Measurements from ENCODE around the gene POLA1.

POLA1 gene

DNA sequence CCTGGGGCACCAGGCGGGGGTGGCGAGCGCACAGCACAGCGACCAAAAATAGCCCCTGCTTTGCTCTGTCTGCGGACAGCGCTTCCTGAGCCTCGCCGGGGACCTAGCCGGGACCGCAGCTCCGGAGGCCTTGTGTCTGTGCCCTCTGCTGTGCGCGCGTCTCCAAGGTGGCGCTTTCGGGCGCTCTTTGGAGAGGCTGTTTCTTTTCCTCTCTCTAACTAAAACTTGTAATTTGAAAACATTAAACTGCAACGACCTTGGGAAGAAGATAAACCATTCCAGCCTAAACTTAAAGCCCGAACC is 318.7 kb downstream of the POLA1 start:
- DNase-seq = no peak

DNA sequence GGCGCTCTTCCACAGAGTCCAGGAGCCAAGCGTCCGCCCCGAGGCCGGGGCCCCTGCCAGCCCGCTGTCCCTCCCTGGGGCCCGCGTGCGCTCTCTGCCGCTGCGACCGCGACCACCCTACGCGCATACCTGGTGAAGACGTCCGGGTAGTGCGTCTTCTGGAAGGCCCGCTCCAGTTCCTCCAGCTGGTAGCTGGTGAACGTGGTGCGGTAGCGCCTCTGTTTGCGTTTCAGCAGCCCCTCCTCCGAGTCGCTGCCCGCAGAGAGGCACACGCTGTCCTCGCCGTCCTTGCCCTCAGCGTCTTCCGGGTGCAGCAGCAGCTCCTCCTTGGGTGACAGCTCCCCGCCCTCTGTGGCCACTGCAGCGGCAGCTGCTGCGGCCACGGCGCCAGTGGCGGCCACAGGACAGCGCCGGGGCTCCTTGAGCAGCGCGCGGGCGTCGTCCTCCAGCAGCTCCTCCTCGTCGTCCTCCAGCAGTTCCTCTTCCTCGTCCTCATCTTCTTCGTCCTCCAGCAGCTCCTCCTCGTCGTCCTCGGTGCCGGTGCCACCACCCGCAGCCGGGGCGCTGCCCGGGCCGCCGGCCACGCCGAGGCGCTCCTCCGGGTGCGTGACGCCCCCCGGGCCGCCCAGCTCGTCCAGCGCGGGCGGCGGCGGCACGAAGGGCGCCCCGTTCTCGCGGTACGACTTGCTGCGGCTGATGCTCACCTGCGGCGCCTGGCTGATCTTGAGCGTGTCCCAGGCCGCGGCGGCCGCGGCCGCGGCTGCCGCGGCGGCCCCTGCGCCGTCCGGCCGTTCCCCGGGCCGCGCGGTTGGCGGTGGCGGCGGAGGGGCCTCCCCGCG is 319.3 kb downstream of the POLA1 start:
- DNase-seq = no peak

DNA sequence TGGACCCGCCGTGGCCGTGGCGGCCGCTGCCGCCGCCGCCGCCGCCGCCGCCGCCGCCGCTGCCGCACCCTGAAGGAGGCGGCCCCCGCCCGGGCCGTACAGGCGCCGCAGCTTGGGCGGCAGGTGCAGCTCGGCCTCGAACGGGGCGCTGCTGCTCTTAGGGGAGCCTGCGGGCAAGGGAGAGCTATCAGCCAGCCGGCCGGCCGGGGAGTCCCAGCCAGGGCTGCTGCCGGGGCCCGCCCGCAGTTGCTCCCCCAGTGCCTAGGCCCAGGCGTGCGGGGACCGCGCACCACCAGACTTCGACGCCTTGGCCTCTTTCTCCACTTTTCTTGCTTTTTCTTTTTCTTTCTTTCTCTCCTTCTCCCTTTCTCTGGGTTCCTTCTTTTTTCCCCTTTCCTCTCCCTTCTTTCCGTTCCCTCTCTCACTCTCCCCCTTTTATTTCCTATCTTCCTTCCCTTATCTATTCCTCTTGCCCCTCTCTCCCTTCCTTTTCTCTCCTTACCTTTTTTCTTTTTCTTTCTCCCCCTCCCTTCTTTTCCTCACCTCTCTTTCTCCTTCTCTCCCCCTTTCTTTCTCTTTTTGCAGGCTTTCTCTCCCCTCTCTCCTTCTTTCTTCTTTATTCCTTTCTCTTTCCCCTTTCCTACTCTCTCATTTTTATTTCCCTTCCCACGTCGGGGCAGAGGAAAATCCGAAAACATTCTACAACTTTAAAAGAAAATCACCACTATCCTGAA is 320.1 kb downstream of the POLA1 start:
- no peak for DNase-seq

DNA sequence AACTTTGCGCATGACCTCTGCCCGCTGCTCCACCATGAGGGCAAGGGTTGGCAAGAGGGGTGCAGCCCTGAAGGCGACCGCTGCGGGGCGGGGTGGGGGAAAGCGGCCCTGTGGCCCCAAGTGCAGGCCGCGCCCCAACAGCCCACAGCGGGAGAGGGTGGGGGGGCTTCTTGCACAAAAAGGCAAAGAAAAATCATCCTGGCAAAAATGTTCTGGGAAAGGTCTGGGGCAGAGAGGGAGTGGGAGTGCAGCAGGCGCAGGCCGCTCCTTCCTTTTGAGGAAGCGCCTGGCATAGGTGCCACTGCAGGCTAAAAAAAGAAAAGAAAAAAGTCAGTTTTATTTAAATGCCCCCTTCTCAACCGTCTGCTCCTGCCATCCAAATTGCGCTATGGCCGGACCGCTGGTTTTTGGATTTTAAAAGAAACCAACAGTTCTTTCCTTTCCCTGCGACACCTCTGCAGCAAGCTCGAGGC is 320.7 kb downstream of the POLA1 start:
- DNase-seq = no peak

DNA sequence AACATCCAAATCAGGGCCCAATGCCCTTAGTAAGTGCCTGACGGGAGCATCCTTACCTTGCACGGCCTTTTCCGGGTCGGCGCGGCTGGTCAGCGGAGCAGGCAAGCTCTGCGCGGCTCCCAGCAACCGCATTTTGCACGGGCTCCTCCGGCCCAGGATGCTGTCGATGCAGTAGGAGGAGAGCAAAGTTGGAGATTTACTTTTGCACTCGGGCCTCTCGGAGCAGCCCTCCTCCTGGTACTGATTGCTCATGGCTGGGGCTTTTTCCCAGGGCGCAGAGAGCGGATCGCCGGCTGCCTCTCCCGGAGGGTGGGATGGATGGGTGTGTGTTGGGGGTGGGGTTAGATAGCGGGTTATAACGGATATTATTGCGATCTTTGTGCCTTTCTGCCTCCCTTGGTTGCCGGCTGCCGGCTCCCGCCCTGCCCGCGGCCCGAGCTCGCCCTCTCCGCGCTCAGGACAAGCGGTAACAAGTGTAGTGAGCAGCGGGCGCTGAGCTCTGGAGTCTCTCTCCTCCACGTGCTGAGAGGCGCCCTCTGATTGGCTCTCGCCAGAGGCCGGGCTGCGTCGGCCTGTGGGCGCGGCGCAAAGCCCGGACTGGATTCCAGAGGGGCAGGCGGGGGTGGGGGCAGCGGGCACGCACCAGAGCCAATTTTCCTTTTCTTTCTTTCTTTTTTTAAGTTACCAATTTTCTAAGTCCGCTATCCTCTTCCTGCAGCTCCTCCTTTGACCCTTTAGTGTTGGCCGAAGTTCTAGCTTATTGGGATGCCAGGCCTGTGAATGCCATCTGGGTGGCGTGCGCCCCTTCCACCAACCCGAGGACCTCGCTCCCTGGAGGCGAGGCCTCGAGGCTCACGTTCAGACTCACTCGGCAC is 322.0 kb downstream of the POLA1 start, which contains the start of gene ARX:
ARX (minus strand) TSS at position 480 of the 875 bp plus-strand sequence; CDS start at position 252, 228 bp downstream.
- DNase-seq = no peak

DNA sequence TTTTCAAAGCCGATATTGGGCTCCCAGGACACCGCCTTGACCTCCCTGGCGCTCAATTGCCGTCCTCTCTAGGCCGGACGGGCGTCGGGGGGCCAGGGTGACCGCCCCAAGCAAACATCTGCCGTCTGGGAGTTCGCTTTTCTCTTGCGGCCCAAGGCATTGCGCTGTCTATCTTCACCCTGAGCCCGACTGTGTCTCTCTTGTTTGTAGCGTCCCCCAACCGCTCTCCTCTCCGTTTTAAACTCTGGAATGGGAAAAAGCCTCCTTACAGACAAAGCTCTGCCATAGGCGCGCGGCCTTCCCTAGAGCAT is 322.6 kb downstream of the POLA1 start:
- no peak for DNase-seq

DNA sequence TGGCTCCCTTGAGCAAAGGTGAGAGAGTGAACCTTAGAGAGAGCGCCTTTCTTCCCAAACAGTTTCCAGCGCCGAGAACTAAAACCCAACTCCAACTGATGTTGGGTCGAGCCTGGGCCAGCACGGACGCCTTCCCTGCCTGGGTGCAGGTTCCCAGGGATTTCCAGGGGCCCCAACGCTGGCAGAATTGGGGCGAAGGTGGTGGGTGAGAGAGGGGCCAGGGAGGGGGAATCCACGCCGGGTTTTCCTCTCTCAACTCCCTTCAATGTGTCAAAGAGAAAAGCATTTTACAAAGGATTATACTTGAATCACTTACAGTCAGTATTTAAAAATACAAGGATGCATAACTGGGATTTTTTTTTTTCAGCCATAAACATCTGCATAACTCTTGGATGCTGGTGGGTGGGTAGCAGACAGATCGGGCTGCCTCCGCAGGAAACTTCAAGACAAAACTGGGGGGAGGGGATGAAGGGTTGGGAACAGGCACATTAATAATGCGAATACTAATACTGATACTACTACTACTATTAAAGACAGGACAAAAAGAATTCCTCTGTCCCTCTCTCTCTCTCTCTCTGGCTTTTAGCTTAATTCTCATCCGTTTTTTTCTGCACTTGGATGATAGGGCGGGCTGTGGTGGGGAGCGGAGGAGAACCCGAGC is 323.4 kb downstream of the POLA1 start:
- DNase-seq = no peak

DNA sequence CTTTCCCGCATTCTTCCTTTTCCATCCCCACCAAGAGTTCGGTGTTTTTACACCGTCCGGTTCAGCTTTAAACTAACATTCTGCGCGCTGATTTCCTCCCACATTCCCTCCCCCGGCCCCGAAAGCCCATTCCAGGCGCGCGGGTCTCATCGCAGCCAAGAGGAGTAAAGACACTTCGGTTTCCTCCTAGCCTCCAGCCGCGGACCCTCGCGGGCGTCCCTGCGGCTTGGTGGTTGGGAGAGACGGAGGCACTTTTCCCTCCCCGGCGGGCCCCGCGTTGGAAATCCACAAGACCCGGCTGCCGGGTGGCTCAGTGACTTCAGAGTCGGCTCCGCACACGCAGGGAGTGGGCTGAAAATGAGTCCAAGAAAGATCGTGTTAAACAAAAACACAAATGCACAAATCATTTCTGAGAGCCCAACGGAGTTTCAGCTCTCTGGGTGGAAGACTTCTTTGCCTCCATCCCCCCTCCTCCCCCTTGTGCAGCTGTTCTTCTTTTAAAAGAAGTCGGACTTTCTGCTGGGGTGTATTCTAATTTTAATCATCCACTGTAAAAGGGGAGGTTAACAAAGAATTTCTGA is 324.0 kb downstream of the POLA1 start:
- DNase-seq = no peak

DNA sequence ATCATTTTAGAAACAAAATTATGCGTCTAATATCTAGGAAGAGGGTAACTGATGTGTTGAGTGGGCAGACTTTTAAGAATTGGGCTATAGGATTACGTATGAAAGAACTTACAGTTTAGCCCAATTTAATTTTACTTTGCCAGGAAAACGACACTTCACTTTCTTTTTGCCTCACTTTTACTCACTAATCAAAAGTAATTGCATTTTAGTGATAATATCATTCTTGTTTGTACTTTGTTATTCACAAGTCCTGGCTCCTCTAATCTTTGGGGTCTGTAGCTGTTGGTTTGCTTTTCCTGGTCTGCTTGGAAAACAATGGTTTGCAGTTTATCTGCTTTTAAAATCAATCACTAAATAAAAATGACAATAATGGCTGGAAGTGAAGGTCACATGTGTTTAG is 325.0 kb downstream of the POLA1 start:
- DNase-seq = no peak

DNA sequence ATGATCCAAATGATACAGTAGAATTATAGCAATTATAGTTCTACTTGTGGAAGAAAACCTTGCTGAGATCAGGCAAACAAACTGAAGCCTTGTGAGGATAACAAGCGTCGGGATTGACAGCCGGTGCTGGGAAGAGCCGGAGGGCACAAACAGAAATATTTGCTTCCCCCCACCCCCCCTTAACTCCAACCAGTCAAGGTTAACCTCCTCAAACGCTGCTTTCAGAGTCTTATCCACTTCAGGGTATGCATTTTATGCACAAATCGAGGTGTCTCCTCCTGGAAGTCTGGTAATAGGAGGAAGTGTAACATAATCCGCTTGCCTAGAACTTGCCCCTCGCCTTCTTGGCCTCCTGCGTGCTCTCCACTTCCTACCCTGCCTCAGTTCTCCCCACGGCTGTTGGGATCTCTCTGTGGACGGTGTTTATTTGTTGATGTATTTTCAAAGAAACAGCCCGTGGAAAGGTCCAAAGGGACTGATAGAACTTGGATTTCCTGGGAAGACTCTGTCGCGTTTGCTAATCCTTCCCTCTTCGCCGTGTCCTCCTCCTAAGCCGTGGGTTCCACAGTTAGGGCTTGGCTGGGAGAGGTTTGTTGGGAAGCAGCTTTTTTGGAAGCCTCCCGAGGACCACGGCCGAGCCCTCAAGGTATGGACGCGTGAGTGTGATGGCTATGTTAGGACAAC is 326.1 kb downstream of the POLA1 start:
- DNase-seq = no peak

DNA sequence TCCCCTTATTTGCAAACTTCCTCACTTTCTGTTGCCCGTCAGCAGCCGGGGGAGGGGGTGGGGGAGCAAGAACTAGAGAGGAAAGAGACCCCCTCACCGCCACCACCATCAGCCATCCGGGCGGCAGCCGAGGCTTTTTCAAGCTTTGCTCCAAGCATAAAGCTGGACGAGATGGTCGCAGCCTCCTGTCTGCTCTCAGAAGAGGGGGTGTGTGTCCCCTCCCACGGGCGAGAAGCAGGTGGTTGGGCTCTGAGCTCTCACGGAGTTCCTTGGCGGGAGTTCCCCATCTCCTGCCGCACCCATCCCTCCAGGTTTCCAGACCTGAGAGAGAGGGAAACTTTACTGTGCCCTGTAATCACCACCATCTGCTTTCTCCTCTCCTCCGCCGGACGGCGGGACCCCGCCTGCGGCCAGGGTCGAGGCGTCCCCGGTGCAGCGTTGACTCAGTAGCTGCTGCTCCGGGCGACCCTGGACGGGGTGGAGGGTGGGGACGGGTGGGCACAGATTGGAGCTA is 326.7 kb downstream of the POLA1 start:
- no peak for DNase-seq

DNA sequence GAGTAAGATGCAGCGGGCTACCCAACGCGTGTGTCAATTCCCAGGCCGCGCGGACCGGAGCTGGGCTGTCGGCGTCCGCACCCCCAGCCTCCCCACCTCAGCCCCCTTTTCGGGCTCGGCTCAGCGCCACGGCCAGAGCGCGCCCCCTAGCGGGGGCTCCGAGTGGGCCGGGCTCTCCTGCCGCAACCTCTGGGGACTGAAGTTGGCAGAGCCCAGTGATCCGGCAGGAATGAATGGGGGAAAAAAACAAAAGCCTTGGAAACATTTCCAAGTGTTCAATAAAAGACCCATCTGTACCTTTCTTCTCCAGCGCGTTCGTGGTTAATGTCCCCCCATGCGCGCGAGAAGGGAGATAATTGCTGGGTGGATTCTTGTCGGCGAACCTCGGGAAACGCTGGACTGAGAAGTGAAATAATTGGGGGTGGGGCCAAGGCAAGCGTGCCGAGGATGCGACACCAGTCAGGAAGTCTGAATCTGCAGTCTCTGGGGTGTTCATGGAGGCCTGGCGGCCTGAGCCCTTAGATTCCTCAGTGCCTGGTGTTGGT is 327.3 kb downstream of the POLA1 start:
- DNase-seq = no peak

DNA sequence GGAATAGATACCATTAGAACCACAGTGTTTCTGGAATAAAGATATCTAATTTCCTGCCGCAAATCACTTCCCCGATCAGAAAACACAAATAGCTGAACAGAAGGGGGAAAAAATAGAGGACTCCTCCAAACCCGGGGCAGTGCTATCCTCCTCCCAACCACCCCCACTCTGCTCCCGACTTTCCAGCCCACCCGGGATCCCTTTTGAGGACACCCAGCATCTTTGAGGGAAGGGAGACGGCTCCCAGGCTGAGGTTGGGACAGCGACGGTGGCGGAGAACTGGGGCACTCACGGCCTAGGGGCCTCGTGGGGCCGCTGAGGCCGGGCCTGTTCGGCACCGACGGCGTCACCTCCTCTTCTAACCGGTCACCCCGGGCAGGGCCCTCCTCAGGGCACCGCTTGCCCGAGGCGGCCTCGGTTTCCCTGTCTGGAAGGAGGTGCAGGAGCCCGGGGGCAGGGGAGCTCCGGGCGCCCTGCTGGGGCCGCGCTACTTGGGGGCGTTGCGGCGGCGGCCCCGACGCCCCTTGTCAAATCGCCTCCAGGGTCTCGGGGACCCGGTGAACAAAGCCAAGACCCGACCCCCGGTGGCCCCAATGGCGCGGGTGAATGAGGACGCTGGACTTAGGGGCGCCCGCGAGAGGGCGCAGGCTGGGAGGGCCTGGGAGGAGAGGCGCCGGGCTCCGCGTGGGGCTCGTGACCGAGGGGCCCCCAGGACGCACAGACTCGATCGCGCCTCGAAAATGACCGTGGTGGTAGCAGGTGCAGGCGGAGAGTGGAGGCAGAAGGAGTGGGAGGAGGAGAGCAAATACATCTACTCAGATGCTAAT is 329.0 kb downstream of the POLA1 start:
- no peak for DNase-seq

DNA sequence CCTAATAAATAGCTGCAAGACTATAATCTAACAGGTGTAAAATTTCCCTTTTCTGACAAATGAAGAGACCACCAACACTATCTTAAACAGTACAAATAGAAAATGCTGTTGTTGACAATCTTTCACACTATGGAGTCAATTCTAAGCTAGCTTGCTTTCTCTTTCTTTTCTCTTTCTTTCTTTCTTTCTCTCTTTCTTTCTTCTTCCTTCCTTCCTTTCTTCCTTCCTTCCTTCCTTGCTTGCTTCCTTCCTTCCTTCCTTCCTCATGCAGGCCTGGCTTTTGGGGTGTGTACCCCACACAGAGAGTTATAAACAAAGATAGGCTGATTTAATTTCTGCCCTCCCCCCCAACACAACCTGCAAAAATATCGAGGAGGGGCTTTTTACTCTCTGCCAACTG is 330.2 kb downstream of the POLA1 start:
- no peak for DNase-seq

DNA sequence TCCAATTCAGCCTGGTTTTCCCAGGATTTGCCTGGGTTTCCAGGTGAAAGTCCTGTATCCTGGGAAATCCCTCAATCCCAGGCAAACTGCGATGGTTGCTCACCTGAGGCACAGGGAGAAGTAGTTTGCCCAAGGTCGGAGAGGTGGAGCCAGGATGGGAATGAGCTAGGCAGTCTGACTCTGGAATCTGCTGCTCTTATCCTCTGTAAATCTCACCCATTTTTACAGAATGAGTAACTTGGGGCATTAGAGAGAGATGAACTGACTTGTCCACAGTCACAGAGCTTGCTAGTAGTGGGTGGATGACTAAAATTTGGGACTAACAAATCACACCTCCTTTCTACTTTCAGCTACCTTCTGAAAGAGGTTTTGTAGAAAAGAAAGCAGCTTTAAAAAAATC is 331.9 kb downstream of the POLA1 start:
- no peak for DNase-seq

DNA sequence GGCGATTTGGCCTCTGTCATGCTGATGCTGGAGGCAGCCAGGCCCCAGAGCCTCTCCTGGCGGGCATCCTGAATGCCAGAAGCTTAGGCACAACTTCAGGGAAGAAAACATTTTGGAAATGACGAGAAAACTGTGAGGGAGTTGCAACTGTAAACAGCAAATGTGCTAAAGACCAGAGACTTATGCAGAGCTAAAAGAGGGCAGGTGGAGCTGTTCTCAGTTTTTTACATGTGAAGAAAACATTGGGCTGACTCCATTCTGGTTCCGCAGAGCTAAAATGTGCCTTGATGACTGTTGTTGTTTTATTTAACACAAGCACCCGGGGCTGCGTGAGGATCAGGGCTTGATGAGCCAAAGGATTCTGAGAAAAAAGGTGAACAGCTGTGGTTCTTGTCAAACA is 332.9 kb downstream of the POLA1 start:
- no peak for DNase-seq

DNA sequence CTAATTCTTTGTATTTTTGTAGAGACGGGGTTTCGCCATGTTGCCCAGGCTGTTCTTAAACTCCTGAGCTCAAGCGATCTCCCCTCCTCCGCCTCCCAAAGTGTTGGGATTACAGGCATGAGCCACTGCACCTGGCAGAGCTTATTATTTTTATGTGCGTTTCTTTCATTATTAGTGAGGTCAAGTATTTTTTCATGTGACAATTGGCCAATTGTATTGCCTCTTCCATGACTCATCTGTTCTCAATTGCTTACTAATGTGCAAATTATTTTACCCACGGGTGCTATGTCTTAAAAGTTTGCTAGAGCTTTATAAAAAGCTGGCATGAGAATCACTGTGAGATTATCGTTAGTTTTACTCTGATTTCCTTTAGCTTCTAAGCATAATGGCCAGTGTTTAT is 335.0 kb downstream of the POLA1 start:
- no peak for DNase-seq

DNA sequence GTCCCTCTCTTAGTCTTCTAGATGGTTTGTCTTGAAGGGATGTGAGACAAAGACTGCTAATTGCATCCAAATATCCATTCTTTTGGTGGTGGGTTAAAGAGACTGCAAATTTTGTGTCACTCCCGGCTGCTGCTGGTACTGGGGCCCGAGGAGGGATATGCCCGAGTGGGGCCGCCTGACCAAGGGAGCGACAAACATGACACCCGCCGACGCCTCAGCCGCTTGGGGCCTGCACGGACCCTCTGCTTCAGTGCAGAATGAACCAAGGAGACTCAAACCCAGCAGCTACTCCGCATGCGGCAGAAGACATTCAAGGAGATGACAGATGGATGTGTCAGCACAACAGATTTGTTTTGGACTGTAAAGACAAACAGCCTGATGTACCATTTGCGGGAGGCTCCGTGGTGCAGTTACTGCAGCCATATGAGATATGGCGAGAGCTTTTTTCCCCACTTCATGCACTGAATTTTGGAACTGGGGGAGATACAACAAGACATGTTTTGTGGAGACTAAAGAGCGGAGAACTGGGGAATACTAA is 335.6 kb downstream of the POLA1 start:
- DNase-seq = no peak

DNA sequence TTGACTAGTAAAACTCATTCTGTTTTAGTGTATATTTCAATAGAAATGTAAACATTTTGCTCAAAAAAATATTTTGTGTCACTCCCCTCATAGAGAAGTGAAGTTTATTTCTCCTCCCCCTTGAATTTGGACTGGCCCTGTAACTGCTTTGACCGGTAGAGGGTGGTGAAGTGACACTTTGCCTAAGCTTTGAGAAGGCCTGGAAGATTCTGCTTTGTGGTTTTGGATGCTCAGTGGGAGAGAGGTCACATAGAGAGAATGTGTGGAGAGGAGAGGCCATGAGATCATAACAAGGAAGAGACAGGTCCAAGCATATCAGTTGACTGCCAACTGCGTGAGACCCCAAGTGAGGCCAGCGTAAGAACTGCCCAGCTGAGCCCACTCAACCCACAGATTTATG is 341.2 kb downstream of the POLA1 start:
- DNase-seq = no peak

DNA sequence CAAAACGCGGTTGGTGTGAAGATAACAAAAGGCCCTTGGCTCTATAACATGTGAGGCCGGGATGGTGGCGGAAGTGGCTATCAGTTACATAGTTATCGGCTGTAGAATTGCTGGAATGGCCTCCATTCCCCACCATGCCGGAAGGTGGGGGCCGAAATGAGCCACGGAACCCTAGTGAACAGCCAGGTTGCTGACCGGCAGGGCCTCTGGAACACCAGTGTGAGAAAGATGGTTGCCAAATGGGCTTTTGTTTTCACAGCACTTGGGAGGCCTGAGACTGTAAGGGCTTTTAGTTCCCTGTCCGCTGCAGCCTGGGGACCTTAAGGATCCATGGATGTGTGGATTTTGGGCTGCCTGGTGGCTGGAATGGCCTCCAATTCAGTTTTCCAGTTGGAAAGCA is 345.3 kb downstream of the POLA1 start:
- DNase-seq = no peak
